ENCODE data around the gene PPP3CA.

DNA sequence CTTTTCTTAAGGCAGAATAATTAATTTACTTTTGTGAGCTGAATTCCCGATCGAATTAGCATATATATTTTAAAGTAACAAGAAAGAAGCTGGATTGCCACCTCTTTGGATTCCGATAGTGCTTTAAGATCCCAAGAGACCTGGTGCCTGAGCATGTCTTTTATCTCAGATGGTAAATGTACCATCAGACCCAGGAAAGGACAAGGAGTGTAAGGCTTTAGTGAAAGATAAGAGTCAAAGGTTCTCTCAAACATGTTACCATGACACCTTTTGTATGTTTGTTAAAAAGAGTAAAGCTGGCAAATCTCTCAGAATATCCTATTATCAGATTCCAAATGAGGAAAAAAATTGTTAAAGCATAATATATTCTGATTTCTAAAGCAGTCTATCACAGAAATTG is 198.8 kb downstream of the PPP3CA start:
- TF ChIP-seq CTCF (IDR thresholded peaks at IDR 0.05): no peak
- TF ChIP-seq POLR2AphosphoS5 (IDR thresholded peaks at IDR 0.05; ENCODE audit: low read depth, low read length): no peak
- no peak for TF ChIP-seq SIN3A (IDR thresholded peaks at IDR 0.05; ENCODE audit: borderline replicate concordance, insufficient read depth, low read depth, low read length)
- no peak for TF ChIP-seq REST (IDR thresholded peaks at IDR 0.05; ENCODE audit: insufficient read depth in 1 of 2, low read depth in 2 of 2, low read length in 1 of 2)
- TF ChIP-seq TCF7L2 (IDR thresholded peaks at IDR 0.05; ENCODE audit: low read depth, low read length): no peak
